Vagina (tissue), 2 donors: ENCODE data around the gene EFEMP2.
A peak's percentile ranks its signal among the peaks of the same experiment; 100 is the strongest.

Source experiments
- POLR2AphosphoS5 ChIP-seq, 2 donors: sonication (generic); formaldehyde crosslinking; IDR thresholded peaks; one replicate each; pipeline ENCODE4 v1.9.0; 2017; ENCODE audit warnings: antibody characterized with exemption in 2 of 2, mild to moderate bottlenecking in 2 of 2, low read depth in 1 of 2; ENCODE audit not compliant: insufficient read depth in 1 of 2
- TF ChIP-seq, protein P1 (sequence below), 3 experiments: fragments of 450-650 bp in 2 of 3; fragments of 200-600 bp in 1 of 3; sonication (generic) in 1 of 3; IDR thresholded peaks; one replicate each; pipeline ENCODE4 v1.5.1; 2017 to 2019; ENCODE audit warnings: antibody characterized with exemption in 3 of 3, mild to moderate bottlenecking in 2 of 3, moderate library complexity in 2 of 3

DNA sequence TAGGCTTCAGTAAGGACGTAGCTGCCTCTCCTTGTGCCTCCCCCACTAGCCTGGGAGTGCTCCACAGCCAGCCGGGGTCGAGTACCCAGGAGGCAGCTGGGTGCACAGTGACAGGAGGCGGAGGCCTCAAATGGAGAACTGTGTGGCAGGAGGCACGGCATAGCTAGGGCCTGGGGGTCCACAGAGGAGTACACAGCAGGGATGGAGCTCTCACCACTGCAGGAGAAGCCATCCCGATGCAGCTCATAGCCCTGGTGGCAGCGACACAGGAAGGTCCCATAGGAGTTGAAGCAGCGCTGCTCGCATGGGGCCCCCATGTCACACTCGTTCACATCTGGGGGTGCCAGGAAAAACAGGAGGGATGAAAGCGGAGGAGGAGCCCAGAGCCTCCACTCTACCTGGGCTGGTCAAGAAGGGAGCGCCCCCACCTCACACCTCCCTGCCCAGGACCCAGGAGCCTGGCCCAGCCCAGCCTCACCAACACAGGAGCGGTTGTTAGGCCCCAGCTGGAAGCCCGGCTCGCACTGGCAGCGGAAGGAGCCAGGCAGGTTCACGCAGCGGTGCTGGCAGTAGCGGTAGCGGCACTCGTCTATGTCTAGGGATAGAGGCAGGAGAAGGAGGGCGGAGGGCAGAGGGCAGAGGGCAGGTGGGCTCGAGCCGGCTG lies 2.8 kb downstream of the EFEMP2 start:
- TF ChIP-seq, protein P1, sequence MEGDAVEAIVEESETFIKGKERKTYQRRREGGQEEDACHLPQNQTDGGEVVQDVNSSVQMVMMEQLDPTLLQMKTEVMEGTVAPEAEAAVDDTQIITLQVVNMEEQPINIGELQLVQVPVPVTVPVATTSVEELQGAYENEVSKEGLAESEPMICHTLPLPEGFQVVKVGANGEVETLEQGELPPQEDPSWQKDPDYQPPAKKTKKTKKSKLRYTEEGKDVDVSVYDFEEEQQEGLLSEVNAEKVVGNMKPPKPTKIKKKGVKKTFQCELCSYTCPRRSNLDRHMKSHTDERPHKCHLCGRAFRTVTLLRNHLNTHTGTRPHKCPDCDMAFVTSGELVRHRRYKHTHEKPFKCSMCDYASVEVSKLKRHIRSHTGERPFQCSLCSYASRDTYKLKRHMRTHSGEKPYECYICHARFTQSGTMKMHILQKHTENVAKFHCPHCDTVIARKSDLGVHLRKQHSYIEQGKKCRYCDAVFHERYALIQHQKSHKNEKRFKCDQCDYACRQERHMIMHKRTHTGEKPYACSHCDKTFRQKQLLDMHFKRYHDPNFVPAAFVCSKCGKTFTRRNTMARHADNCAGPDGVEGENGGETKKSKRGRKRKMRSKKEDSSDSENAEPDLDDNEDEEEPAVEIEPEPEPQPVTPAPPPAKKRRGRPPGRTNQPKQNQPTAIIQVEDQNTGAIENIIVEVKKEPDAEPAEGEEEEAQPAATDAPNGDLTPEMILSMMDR (IDR thresholded peaks at IDR 0.05): no peak
- peak in 1 of 2 donors; percentile 16 for TF ChIP-seq POLR2AphosphoS5 (IDR thresholded peaks at IDR 0.05; ENCODE audit: insufficient read depth in 1 of 2, low read depth in 1 of 2)
